ENCODE data around the gene NAP1L1.
A peak's percentile ranks its signal among the peaks of the same experiment; 100 is the strongest.

Gene NAP1L1

GRCh38 chr12:76023069-76023690 lies 61.3 kb downstream of the NAP1L1 start:
- Histone ChIP-seq H3K4me2 (ENCODE audit: insufficient read depth, low read length) (no peak overlapping the region), H3K4me1 (ENCODE audit: insufficient read depth, low read length) (peaks cover 27% of the 10 kb centered on the region), H4K20me1 (ENCODE audit: insufficient read depth, low read length) (no peaks in the 10 kb centered on the region), H3K9me3 (ENCODE audit: insufficient read depth, low read length, severe bottlenecking) (no peaks in the 10 kb centered on the region), H2AFZ (ENCODE audit: low read depth, low read length) (no peak overlapping the region), H3K27me3 (ENCODE audit: insufficient read depth, low read length, poor library complexity) (no peaks in the 10 kb centered on the region), H3K9ac (ENCODE audit: low read depth, low read length) (no peak overlapping the region), H3K4me3 (ENCODE audit: low read depth in 1 of 2, low read length in 2 of 2) (no peak overlapping the region), H3K27ac (ENCODE audit: low read length) (no peak overlapping the region), H3K79me2 (ENCODE audit: insufficient read depth, low read length) (no peaks in the 10 kb centered on the region), H3K36me3 (ENCODE audit: insufficient read depth, low read length) (no peaks in the 10 kb centered on the region)
- ATAC-seq (ENCODE audit: insufficient read depth, low read depth) (no peak), DNase-seq (no peak)
- TF ChIP-seq, protein P1, sequence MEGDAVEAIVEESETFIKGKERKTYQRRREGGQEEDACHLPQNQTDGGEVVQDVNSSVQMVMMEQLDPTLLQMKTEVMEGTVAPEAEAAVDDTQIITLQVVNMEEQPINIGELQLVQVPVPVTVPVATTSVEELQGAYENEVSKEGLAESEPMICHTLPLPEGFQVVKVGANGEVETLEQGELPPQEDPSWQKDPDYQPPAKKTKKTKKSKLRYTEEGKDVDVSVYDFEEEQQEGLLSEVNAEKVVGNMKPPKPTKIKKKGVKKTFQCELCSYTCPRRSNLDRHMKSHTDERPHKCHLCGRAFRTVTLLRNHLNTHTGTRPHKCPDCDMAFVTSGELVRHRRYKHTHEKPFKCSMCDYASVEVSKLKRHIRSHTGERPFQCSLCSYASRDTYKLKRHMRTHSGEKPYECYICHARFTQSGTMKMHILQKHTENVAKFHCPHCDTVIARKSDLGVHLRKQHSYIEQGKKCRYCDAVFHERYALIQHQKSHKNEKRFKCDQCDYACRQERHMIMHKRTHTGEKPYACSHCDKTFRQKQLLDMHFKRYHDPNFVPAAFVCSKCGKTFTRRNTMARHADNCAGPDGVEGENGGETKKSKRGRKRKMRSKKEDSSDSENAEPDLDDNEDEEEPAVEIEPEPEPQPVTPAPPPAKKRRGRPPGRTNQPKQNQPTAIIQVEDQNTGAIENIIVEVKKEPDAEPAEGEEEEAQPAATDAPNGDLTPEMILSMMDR (IDR thresholded peaks at IDR 0.05; ENCODE audit: borderline replicate concordance, extremely low read depth, low read length, poor library complexity, severe bottlenecking), result no peak
- no peak for TF ChIP-seq EZH2 (IDR thresholded peaks at IDR 0.05; ENCODE audit: borderline replicate concordance, low read depth, low read length, severe bottlenecking)

GRCh38 chr12:76022506-76022905 lies 62.0 kb downstream of the NAP1L1 start:
- Histone ChIP-seq H3K36me3 (ENCODE audit: insufficient read depth, low read length) (no peaks in the 10 kb centered on the region), H3K9ac (ENCODE audit: low read depth, low read length) (no peak overlapping the region), H3K27ac (ENCODE audit: low read length) (no peak overlapping the region), H3K4me1 (ENCODE audit: insufficient read depth, low read length) (peaks cover 27% of the 10 kb centered on the region), H4K20me1 (ENCODE audit: insufficient read depth, low read length) (no peaks in the 10 kb centered on the region), H3K9me3 (ENCODE audit: insufficient read depth, low read length, severe bottlenecking) (no peaks in the 10 kb centered on the region), H3K79me2 (ENCODE audit: insufficient read depth, low read length) (no peaks in the 10 kb centered on the region), H3K4me2 (ENCODE audit: insufficient read depth, low read length) (no peak overlapping the region), H2AFZ (ENCODE audit: low read depth, low read length) (no peak overlapping the region), H3K27me3 (ENCODE audit: insufficient read depth, low read length, poor library complexity) (no peaks in the 10 kb centered on the region), H3K4me3 (ENCODE audit: low read depth in 1 of 2, low read length in 2 of 2) (no peak overlapping the region)
- TF ChIP-seq EZH2 (IDR thresholded peaks at IDR 0.05; ENCODE audit: borderline replicate concordance, low read depth, low read length, severe bottlenecking), result no peak
- TF ChIP-seq, protein P1 (IDR thresholded peaks at IDR 0.05; ENCODE audit: borderline replicate concordance, extremely low read depth, low read length, poor library complexity, severe bottlenecking), result no peak
- no peak for ATAC-seq (ENCODE audit: insufficient read depth, low read depth)
- no peak for DNase-seq

DNA sequence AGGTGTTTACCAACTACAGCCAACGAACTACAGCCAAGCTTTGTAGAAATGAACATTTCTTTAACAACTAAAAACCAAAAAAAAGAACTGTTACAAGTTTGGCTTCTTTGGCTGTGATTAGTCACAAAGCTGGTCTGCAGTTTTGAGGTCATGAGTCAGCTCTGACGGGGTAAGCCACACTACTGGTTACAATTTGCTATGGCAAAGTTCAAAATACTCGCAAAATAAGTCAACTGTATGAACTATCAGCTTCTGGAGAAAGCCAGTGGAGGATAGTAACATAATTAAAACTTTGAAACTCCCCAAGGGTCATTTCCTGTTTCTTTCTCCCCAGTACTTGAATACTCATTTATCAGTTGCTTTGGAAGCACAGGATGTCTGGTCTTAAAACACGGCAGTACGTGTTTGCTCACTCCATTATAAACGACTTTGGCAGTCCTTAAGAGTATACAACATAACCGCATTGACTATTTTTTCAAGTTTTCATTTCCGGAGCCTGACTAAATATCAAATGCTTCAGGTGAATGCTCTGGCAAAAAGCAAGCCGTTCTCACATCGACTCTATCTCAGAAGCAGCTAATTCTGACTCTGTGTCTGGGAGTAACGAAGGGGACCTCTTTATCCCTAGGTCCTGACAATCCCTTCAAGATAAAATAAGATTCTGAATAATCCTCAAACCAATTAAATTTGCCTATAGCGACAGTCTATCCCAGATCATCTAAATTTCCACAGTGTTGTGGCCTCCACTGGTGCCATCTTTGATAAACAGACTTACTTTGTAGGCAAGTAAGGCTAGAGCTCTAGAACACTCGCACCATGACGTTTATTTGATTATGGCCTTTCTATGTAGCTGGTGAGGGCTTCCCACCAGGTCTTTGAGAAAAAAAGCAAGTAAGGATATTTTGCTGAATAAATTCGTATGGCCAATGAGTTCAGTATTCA lies 63.5 kb downstream of the NAP1L1 start:
- Histone ChIP-seq H3K4me1 (ENCODE audit: insufficient read depth, low read length) (peaks cover 27% of the 10 kb centered on the region), H4K20me1 (ENCODE audit: insufficient read depth, low read length) (no peaks in the 10 kb centered on the region), H3K79me2 (ENCODE audit: insufficient read depth, low read length) (no peaks in the 10 kb centered on the region), H3K4me3 (ENCODE audit: low read depth in 1 of 2, low read length in 2 of 2) (peak overlapping the region in 1 of 2 experiments; percentile 34; a peak in 2 of 4 replicates), H3K36me3 (ENCODE audit: insufficient read depth, low read length) (no peaks in the 10 kb centered on the region), H3K9ac (ENCODE audit: low read depth, low read length) (peak overlapping the region; percentile 55), H3K27me3 (ENCODE audit: insufficient read depth, low read length, poor library complexity) (no peaks in the 10 kb centered on the region), H3K27ac (ENCODE audit: low read length) (peak overlapping the region; percentile 97), H3K9me3 (ENCODE audit: insufficient read depth, low read length, severe bottlenecking) (no peaks in the 10 kb centered on the region), H2AFZ (ENCODE audit: low read depth, low read length) (peak overlapping the region; percentile 81), H3K4me2 (ENCODE audit: insufficient read depth, low read length) (peak overlapping the region; percentile 48)
- DNase-seq (peak; percentile 58), ATAC-seq (ENCODE audit: insufficient read depth, low read depth) (peak; percentile 70)
- TF ChIP-seq, protein P1 (IDR thresholded peaks at IDR 0.05; ENCODE audit: borderline replicate concordance, extremely low read depth, low read length, poor library complexity, severe bottlenecking), result no peak
- TF ChIP-seq EZH2 (IDR thresholded peaks at IDR 0.05; ENCODE audit: borderline replicate concordance, low read depth, low read length, severe bottlenecking), result no peak
